ENCODE measurements around the gene CCDC197.

The CCDC197 gene

DNA sequence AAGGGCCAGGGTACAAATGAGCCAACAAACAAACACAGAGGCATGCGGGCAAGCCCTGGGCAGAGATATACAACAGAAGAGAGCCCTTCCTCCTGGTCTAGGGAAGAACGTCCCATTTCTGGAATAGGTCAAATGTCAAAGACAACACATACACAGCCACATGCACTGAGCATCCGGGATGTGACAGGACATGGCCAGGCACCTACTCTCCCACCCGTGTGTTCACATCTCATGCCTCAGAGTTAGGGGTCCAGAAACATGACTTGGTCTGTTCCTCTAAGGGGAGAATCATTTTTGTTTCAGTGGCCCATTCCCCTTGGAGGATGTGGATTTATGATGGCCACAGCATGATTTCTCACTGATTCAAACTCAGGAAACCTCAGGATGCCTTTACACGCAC lies 19.9 kb upstream of the CCDC197 start:
- H3K27ac Mint-ChIP-seq, result peak overlapping the region in 1 of 3 experiments; percentile 49
- no peak overlapping the region for H3K4me3 Mint-ChIP-seq
- H3K36me3 Mint-ChIP-seq (ENCODE audit: low read depth), result no peaks in the 10 kb centered on the region
- peaks cover 54% of the 10 kb centered on the region for H3K4me1 Mint-ChIP-seq
- TF ChIP-seq, protein P1, sequence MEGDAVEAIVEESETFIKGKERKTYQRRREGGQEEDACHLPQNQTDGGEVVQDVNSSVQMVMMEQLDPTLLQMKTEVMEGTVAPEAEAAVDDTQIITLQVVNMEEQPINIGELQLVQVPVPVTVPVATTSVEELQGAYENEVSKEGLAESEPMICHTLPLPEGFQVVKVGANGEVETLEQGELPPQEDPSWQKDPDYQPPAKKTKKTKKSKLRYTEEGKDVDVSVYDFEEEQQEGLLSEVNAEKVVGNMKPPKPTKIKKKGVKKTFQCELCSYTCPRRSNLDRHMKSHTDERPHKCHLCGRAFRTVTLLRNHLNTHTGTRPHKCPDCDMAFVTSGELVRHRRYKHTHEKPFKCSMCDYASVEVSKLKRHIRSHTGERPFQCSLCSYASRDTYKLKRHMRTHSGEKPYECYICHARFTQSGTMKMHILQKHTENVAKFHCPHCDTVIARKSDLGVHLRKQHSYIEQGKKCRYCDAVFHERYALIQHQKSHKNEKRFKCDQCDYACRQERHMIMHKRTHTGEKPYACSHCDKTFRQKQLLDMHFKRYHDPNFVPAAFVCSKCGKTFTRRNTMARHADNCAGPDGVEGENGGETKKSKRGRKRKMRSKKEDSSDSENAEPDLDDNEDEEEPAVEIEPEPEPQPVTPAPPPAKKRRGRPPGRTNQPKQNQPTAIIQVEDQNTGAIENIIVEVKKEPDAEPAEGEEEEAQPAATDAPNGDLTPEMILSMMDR (IDR thresholded peaks at IDR 0.05; ENCODE audit: unreplicated experiment in 3 of 3), result no peak
- H3K9me3 Mint-ChIP-seq, result no peaks in the 10 kb centered on the region
- peaks cover 6% of the 10 kb centered on the region for H3K27me3 Mint-ChIP-seq (ENCODE audit: low read depth)

DNA sequence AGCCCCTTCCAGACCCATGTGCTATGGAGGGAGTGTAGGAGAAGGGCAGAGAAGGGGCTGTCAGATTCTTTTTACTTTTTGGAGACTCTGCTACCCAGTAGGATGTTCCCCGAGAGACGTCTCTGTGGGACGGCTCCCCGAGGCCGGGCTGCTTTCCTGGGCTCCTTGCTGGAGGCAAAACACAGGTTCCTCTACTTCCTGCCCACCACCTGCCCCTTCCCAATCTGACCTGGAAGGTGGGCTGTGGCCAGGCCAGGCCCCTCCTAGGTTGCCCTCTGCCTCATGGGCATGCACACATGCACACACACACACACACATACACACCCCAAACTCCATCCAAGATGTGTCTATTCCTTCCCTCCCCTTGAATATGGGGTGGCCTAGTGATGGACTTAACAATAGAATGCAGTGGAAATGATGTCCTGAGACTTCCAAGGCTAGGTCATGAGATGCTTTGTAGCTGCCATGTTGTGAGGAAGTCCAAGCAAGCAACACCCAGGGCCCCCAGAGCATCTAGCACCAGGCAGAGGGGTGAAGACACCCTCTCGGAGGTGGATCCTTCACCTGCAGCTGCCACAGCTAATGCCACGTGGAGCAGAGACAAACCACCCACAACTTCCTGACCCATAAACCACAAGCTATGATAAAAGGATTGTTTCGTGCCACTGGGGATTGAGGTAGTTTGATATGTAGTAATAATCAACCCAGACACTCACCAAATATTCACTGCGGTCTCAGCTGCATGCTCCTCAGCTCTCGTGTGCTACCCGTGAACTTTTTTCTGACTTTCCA lies 19.1 kb upstream of the CCDC197 start:
- TF ChIP-seq, protein P1 (IDR thresholded peaks at IDR 0.05; ENCODE audit: unreplicated experiment in 3 of 3), result no peak
- H3K9me3 Mint-ChIP-seq, result no peaks in the 10 kb centered on the region
- peaks cover 50% of the 10 kb centered on the region for H3K4me1 Mint-ChIP-seq

DNA sequence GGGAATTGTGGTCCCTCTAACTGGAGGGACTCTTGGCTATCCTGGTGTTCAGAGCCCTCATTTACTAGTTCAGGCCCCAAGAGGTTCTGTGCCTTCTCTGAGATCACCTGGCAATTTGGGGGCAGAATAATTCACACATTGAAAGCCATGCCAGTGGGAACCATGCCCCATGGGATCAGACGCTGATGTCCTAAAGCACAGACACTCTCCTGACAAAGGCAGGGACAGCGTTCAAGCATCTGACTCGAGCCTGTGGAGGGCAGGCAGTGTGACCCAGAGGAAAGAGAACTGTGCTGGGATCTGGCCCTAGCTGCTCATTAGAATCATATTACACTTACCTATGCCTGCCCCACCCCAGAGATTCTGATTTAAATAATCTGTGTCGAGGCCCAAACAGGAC lies 18.4 kb upstream of the CCDC197 start:
- TF ChIP-seq, protein P1 (IDR thresholded peaks at IDR 0.05; ENCODE audit: unreplicated experiment in 3 of 3), result no peak

More for the DNA sequence above, 19.1 kb upstream of the CCDC197 start:
- Mint-ChIP-seq H3K4me3 (no peak overlapping the region), H3K27ac (no peak overlapping the region), H3K36me3 (ENCODE audit: low read depth) (no peaks in the 10 kb centered on the region), H3K27me3 (ENCODE audit: low read depth) (peaks cover 6% of the 10 kb centered on the region)

DNA sequence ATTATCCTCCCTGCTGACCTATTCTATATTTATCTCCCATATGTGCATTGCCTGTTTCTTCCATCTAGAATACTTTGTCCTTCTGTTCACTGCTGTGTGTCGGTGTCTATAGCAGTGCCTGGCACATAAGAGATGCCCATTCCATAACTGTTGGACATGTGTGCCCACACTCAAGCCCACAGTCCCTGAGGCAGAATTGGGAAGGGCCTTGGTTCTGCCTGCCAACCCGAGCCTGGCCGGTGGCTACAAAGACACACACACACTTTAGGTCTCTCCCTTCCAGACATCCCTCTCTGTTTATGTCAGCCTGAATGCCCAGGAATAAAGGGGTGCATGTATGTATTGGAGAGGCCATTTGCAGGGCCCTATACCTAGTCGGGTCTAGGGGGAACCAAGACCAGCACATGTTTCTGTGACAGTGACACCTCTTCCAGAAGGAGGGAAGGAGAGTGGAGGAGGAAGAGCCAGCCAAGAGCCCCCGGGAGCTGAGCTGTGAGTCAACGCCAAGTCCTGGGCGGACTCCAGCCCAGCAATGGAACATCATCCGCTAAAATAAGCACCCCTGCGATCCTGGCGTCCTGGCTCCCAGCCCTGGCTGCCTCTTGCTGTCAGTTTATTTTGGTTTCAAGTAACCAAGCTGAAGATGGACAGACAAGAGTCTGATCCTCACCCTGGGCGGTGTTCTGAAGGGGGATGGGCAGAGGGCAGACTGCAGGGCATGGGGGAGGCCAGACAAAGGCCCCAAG lies 16.5 kb upstream of the CCDC197 start:
- Mint-ChIP-seq H3K27me3 (ENCODE audit: low read depth) (peaks cover 3% of the 10 kb centered on the region), H3K4me1 (peaks cover 38% of the 10 kb centered on the region), H3K27ac (no peak overlapping the region), H3K36me3 (ENCODE audit: low read depth) (no peaks in the 10 kb centered on the region), H3K4me3 (no peak overlapping the region), H3K9me3 (no peaks in the 10 kb centered on the region)
- TF ChIP-seq, protein P1 (IDR thresholded peaks at IDR 0.05; ENCODE audit: unreplicated experiment in 3 of 3), result no peak

More for the DNA sequence above, 18.4 kb upstream of the CCDC197 start:
- H3K27me3 Mint-ChIP-seq (ENCODE audit: low read depth), result peaks cover 6% of the 10 kb centered on the region
- H3K4me3 Mint-ChIP-seq, result no peak overlapping the region
- H3K4me1 Mint-ChIP-seq, result peaks cover 47% of the 10 kb centered on the region
- H3K36me3 Mint-ChIP-seq (ENCODE audit: low read depth), result no peaks in the 10 kb centered on the region
- no peak overlapping the region for H3K27ac Mint-ChIP-seq
- no peaks in the 10 kb centered on the region for H3K9me3 Mint-ChIP-seq

DNA sequence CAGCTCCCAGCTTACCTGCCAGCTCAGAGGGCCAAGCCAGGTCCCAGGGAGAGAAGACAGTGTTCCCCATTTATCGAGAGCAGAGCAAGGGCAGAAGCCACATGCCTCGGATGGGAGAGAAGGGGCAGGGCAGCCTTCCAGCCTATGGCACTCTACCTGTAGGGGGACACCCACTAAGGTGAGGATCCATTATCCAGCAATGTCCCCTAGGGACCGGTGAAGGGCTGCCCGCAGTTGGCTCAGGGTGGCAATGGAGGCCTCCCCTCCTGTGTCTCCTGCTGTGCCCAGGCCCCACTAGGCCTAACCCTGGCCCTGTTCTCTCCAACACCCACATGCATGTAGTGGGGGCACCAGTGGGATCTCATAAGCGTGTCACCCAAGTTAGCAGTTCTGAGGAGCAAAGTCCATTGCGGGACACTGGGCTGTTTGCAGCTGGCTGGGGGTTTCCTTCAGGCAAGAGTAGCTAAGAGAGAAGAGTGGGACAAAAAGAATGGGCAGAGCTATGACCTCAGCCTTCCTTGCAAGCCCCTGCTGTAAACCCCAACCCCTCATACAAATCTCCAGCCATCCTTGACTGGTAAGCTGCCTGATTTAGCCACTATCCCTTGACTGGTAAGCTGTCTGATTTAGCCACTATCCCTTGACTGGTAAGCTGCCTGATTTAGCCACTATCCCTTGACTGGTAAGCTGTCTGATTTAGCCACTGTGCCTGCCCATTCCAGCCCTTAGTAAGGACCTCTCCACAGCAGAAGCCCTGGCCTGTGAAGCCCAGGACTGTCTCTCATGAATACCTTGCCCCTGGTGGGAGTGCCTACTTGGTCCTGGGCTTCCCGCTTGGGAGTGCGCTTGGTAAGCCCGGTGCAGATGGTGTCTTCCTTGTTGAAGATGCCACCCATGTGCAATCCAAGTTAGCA lies 15.5 kb upstream of the CCDC197 start:
- Mint-ChIP-seq H3K27ac (peak overlapping the region in 1 of 3 experiments; percentile 33), H3K27me3 (ENCODE audit: low read depth) (no peaks in the 10 kb centered on the region), H3K36me3 (ENCODE audit: low read depth) (no peaks in the 10 kb centered on the region), H3K4me1 (peaks cover 30% of the 10 kb centered on the region), H3K9me3 (no peaks in the 10 kb centered on the region), H3K4me3 (no peak overlapping the region)
- TF ChIP-seq, protein P1 (IDR thresholded peaks at IDR 0.05; ENCODE audit: unreplicated experiment in 3 of 3), result no peak

Measured in nephron (organoid).